GM12865 (cell line): ENCODE data around the gene ZFPM1.

Experiments used
- DNase-seq: peaks from one replicate; pipeline ENCODE4 v3.0.0; 2010; ENCODE audit warnings: low read depth
- H3K4me3 ChIP-seq: 2 replicates; pipeline ENCODE4 v1.5.1; 2011; ENCODE audit warnings: mild to moderate bottlenecking, low read depth, low read length, control low read depth
- CTCF ChIP-seq: IDR thresholded peaks from 2 replicates; pipeline ENCODE4 v1.5.1; 2011; ENCODE audit warnings: low read length, control low read depth, low read depth, inconsistent platforms; ENCODE audit not compliant: insufficient read depth; ENCODE audit errors: missing control alignments

The ZFPM1 gene

GRCh38 chr16:88511906-88512305 lies 58.8 kb downstream of the ZFPM1 start:
- no peak for TF ChIP-seq CTCF
- no peak overlapping the region for H3K4me3 ChIP-seq
- no peak for DNase-seq

GRCh38 chr16:88512728-88513696 lies 59.9 kb downstream of the ZFPM1 start:
- no peak for TF ChIP-seq CTCF
- no peak for DNase-seq
- no peak overlapping the region for H3K4me3 ChIP-seq

GRCh38 chr16:88514070-88514469 lies 61.0 kb downstream of the ZFPM1 start:
- H3K4me3 ChIP-seq, result no peak overlapping the region
- DNase-seq, result no peak
- no peak for TF ChIP-seq CTCF

- no peak for TF ChIP-seq CTCF
- DNase-seq, result no peak
- H3K4me3 ChIP-seq, result no peak overlapping the region
Observed at GRCh38 chr16:88514526-88515232, 61.6 kb downstream of the ZFPM1 start.

- TF ChIP-seq CTCF, result no peak
- DNase-seq, result no peak
- H3K4me3 ChIP-seq, result no peak overlapping the region
Observed at GRCh38 chr16:88515371-88515770, 62.3 kb downstream of the ZFPM1 start.

- no peak overlapping the region for H3K4me3 ChIP-seq
- no peak for DNase-seq
- TF ChIP-seq CTCF, result no peak
Observed at GRCh38 chr16:88515925-88516594, 63.0 kb downstream of the ZFPM1 start.
